NCI-H82 treated with DMSO at 0.1 percent for 48 hours (cell line): ENCODE results near the gene PLVAP.
A peak's percentile ranks its signal among the peaks of the same experiment; 100 is the strongest.

Experiments
- DNase-seq: peaks from one replicate; lab custom pipeline; 2025; ENCODE audit not compliant: unreplicated experiment; lab: John Stamatoyannopoulos, UW

The PLVAP gene, protein sequence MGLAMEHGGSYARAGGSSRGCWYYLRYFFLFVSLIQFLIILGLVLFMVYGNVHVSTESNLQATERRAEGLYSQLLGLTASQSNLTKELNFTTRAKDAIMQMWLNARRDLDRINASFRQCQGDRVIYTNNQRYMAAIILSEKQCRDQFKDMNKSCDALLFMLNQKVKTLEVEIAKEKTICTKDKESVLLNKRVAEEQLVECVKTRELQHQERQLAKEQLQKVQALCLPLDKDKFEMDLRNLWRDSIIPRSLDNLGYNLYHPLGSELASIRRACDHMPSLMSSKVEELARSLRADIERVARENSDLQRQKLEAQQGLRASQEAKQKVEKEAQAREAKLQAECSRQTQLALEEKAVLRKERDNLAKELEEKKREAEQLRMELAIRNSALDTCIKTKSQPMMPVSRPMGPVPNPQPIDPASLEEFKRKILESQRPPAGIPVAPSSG

GRCh38 chr19:17376935-17377600, at the start of gene PLVAP:
TSS of gene PLVAP (minus strand) at chr19:17377342. CDS start at chr19:17377288, 54 bp downstream.
- DNase-seq: no peak

GRCh38 chr19:17424743-17425365, 47.7 kb upstream of the PLVAP start:
- DNase-seq: peak; percentile 77

DNA sequence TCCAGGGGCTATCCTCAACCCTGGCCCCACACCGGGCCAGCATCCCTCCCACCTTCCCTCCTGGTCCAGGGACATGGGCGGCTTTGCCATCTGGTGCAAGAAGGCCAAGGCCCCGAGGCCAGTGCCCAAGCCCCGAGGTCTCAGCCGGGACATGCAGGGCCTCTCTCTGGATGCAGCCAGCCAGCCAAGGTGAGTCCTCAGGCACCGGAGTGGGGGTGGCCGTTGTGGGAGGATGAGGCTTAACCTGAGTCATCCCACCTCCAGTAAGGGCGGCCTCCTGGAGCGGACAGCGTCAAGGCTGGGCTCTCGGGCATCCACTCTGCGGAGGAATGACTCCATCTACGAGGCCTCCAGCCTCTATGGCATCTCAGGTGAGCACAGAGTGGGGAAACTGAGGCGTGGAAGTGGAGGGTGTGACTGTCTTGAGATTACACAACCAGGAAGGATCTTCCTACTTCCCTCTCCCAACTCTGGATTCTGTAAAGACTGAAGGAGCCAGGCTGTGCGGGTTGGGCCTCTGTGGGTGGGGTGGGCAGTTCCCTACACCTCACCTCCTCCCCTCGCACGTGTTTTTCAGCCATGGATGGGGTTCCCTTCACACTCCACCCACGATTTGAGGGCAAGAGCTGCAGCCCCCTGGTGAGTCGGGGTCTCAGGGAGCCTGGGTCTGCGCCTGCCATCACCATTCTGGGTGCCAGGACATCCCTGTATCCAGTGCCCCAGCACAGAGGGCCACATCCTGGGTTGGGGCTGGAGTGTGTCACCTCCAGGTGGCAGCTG, 46.5 kb upstream of the PLVAP start:
- DNase-seq: no peak

- no peak for DNase-seq
Observed at GRCh38 chr19:17421942-17422341, 44.8 kb upstream of the PLVAP start.

- DNase-seq: no peak
Observed at GRCh38 chr19:17420475-17420924, 43.4 kb upstream of the PLVAP start.

- peak; percentile 100 for DNase-seq
Observed at GRCh38 chr19:17419621-17420474, 42.7 kb upstream of the PLVAP start, which contains the start of gene MVB12A. TSS of gene MVB12A (plus strand) at chr19:17420047. CDS start at chr19:17420136, 89 bp downstream.

DNA sequence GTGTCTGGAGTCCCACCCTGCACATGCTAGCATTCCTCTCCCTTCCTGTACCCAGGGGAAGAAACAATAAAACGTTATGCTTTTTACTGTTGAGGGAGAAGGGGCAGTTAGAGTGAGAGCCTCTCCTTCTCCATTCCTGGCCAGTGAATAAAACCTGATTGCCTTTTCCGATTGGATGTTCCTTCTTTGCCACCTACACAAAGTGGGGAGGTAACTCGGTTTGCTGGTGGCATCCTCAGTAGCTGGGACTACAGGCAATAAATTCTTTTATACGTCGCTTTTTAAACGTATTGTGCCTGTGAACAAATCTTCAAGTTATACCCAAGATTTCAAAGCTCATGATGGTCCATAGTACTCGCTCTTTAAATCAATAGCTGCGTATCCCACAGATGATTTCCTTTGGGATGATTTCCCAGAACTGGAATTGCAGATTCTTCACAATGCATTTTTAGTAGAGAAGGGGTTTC, 42.0 kb upstream of the PLVAP start:
- no peak for DNase-seq

- DNase-seq: no peak
Observed at GRCh38 chr19:17418710-17419109, 41.6 kb upstream of the PLVAP start.

GRCh38 chr19:17415121-17415520, 38.0 kb upstream of the PLVAP start:
- peak; percentile 94 for DNase-seq

DNA sequence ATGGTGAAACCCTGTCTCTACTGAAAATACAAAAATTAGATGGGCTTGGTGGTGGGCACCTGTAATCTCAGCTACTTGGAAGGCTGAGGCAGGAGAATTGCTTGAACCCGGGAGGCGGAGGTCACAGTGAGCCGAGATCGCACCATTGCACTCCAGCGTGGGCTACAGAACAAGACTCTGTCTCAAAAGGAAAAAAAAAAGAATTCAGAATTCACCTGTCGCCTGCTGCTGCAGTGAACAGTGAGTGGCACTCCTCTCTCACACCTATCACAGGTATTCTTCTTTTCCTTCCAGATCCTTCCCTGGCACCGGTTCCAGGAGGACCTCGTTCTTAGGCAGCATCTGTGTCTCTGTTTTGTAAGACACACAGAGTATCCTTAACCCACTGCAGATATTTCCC, 37.0 kb upstream of the PLVAP start:
- no peak for DNase-seq

DNA sequence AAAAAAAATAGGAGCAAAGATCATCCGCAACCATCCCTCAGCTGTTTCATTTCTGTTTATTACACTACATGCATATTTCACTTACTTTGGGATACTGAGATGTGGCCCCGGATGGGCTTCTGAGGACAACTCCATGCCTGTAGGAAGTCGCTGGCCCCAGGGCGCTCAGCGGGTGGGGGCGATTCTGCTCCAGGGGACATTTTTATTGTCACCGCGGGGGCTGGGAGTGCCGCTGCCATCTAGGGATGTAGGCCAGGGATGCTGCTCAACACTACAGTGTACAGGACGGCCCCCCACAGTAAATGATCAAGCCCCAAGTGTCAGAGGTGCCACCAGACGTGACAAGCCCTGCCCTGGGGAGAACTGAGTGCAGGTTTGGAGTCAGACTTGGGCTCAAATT, 34.7 kb upstream of the PLVAP start:
- DNase-seq: no peak

DNA sequence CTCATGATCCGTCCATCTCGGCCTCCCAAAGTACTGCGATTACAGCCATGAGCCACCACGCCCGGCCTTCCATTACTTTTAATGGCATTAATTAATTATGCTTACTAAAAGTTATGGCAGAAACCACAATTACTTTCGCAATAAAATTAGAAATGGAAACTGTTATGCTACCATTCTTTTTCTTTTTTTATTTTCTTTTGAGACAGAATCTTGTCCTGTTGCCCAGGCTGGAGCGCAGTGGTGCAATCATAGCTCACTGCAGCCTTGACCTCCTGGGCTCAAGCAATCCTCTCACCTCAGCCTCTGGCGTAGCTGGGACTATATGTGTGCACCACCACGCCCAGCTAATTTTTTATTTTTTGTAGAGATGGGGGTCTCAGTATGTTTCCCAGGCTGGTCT, 32.8 kb upstream of the PLVAP start:
- no peak for DNase-seq

GRCh38 chr19:17406887-17407196, 29.7 kb upstream of the PLVAP start:
- DNase-seq: no peak

GRCh38 chr19:17406046-17406886, 29.1 kb upstream of the PLVAP start:
- no peak for DNase-seq

DNA sequence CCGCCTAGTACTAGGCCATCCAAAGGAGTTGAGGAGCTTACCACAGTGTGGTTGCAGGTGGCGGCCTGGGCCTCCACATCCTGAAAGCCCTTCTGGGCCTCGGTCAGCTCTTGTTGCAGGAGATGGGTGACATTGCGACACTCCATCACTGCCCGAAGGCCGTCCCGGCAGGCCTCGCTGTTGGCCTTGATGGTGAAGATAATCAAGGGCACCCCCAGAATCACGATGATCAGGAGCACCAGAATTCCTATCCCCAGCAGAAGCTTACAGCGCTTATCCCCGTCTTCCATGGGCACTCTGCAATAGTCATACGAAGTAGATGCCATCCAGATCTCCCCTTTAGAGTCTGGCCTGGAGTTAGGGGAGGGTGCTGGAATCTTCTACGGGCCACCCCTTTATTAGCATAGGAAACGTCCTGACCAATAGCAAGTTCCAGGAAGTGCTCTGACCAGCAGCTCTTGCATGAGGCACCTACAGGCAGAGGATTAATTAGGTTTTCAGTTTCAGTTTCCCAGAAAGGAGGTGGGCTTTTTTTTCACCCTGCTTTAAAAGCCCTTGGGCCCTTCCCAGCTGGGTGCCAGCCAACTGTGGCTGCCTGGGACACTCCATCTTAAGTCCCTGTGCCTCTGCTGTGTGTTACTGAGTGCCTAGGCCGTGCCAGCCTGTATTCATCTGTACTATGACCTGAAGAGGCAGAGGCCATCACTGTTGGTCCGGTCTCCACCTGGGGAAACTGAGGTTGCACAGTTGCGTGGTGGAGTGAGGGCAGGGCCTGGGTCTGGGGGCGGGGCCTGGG, 28.3 kb upstream of the PLVAP start, which contains the start of gene BST2:
Gene BST2, minus strand, starts transcription at position 381 of the 796 bp plus-strand sequence. Its CDS starts 55 bp downstream, at position 326.
- DNase-seq: peak; percentile 28

- DNase-seq: no peak
Observed at GRCh38 chr19:17404621-17405249, 27.6 kb upstream of the PLVAP start.

- no peak for DNase-seq
Observed at GRCh38 chr19:17404015-17404414, 26.9 kb upstream of the PLVAP start.
